Liver (tissue), 9 donors: Measurements from ENCODE around the gene FAM234B. TPM values are rescaled to one million over a fixed set of nuclear protein-coding genes. Genes with fewer than 3 reads are reported as not detected.
A peak's percentile ranks its signal among the peaks of the same experiment; 100 is the strongest.

Source experiments
- DNase-seq: peaks from one replicate; pipeline ENCODE4 v3.0.0-alpha.2; 2017; ENCODE audit warnings: low spot score
- H3K27ac ChIP-seq, 2 donors: one replicate each; pipeline ENCODE4 v1.7.0; 2013; ENCODE audit warnings: inconsistent platforms in 2 of 2, low read length in 2 of 2, control low read depth in 1 of 2, low read depth in 1 of 2, mild to moderate bottlenecking in 1 of 2
- H3K27me3 ChIP-seq, 4 donors: one replicate each; pipeline versions ENCODE4 v1.6.1 to v1.7.0; 2013; ENCODE audit warnings: low read length in 3 of 4, inconsistent platforms in 1 of 4, mild to moderate bottlenecking in 1 of 4, moderate library complexity in 1 of 4; ENCODE audit not compliant: control insufficient read depth in 4 of 4, insufficient read depth in 4 of 4
- H3K36me3 ChIP-seq, 4 donors: one replicate each; pipeline versions ENCODE4 v1.6.1 to v1.7.0; 2013; ENCODE audit warnings: low read length in 3 of 4, mild to moderate bottlenecking in 3 of 4, low read depth in 1 of 4, moderate library complexity in 1 of 4; ENCODE audit not compliant: control insufficient read depth in 4 of 4, insufficient read depth in 3 of 4
- H3K4me1 ChIP-seq, 4 donors: one replicate each; pipeline versions ENCODE4 v1.6.1 to v1.7.0; 2013; ENCODE audit warnings: low read length in 3 of 4, mild to moderate bottlenecking in 3 of 4, moderate library complexity in 1 of 4; ENCODE audit not compliant: control insufficient read depth in 4 of 4, insufficient read depth in 4 of 4
- H3K4me3 ChIP-seq, 3 donors: one replicate each; pipeline versions ENCODE4 v1.6.1 to v1.7.0; 2013; ENCODE audit warnings: low read length in 3 of 3, control low read depth in 1 of 3, low read depth in 1 of 3, mild to moderate bottlenecking in 1 of 3
- H3K9ac ChIP-seq, 2 donors: one replicate each; pipeline ENCODE4 v1.7.0; 2013; ENCODE audit warnings: low read length in 2 of 2, mild to moderate bottlenecking in 2 of 2, moderate library complexity in 2 of 2, control low read depth in 1 of 2, low read depth in 1 of 2
- H3K9me3 ChIP-seq, 4 donors: one replicate each; pipeline versions ENCODE4 v1.6.1 to v1.7.0; 2013; ENCODE audit warnings: low read length in 3 of 4; ENCODE audit not compliant: control insufficient read depth in 4 of 4
- CTCF ChIP-seq: fragments of 150-350 bp; IDR thresholded peaks from 2 replicates; pipeline ENCODE4 v1.5.1; 2017; ENCODE audit warnings: improper control_type of control experiment, low read depth, low read length; ENCODE audit not compliant: missing input control
- EGR1 ChIP-seq, 2 donors: IDR thresholded peaks; 2 replicates each; pipeline ENCODE4 v1.6.1; 2016 to 2018; ENCODE audit warnings: antibody characterized with exemption in 2 of 2, low read depth in 2 of 2
- FOXA1 ChIP-seq: IDR thresholded peaks from 2 replicates; pipeline ENCODE4 v1.6.1; 2016; ENCODE audit warnings: antibody characterized with exemption
- FOXA2 ChIP-seq: IDR thresholded peaks from 2 replicates; pipeline ENCODE4 v1.6.1; 2016; ENCODE audit warnings: antibody characterized with exemption
- GABPA ChIP-seq, 2 donors: IDR thresholded peaks in 1 of 2; conservative IDR thresholded peaks in 1 of 2; 2 replicates each; pipeline ENCODE4 v1.6.1; 2016; ENCODE audit warnings: antibody characterized with exemption in 2 of 2, mild to moderate bottlenecking in 1 of 2, moderate library complexity in 1 of 2
- HNF4A ChIP-seq, 2 donors: conservative IDR thresholded peaks; 2 replicates each; pipeline ENCODE4 v1.6.1; 2016; ENCODE audit warnings: antibody characterized with exemption in 2 of 2, mild to moderate bottlenecking in 2 of 2
- HNF4G ChIP-seq: IDR thresholded peaks from 2 replicates; pipeline ENCODE4 v1.6.1; 2016; ENCODE audit warnings: antibody characterized with exemption
- JUND ChIP-seq, 2 donors: IDR thresholded peaks; 2 replicates each; pipeline ENCODE4 v1.6.1; 2016; ENCODE audit warnings: antibody characterized with exemption in 2 of 2
- NR2F2 ChIP-seq: IDR thresholded peaks from 2 replicates; pipeline ENCODE4 v1.6.1; 2016; ENCODE audit warnings: antibody characterized with exemption
- RAD21 ChIP-seq, 2 donors: IDR thresholded peaks; 2 replicates each; pipeline ENCODE4 v1.6.1; 2016; ENCODE audit warnings: antibody characterized with exemption in 2 of 2, mild to moderate bottlenecking in 2 of 2
- RXRA ChIP-seq, 2 donors: IDR thresholded peaks; 2 replicates each; pipeline ENCODE4 v1.6.1; 2017 to 2018; ENCODE audit warnings: antibody characterized with exemption in 2 of 2, mild to moderate bottlenecking in 1 of 2
- SP1 ChIP-seq: IDR thresholded peaks from 2 replicates; pipeline ENCODE4 v1.6.1; 2018; ENCODE audit warnings: antibody characterized with exemption, mild to moderate bottlenecking
- TAF1 ChIP-seq: conservative IDR thresholded peaks from 2 replicates; pipeline ENCODE4 v1.6.1; 2016; ENCODE audit warnings: antibody characterized with exemption, mild to moderate bottlenecking
- YY1 ChIP-seq: IDR thresholded peaks from 2 replicates; pipeline ENCODE4 v1.6.1; 2016; ENCODE audit warnings: antibody characterized with exemption, mild to moderate bottlenecking
- WGBS: extraction: QIAGEN DNeasy Blood & Tissue Kit; methylation state at CpG from one replicate; pipeline ENCODE4 v1.1.7; 2013; 5-methylcytosine and 5-hydroxymethylcytosine counted together
- polyA plus RNA-seq, 2 donors: library from polyadenylated mRNA; stranded (reverse) in 1 of 2; unstranded in 1 of 2; fragments of 200-250 nt in 1 of 2; fragments of >200 nt in 1 of 2; fragmentation: Nextera tagmentation in 1 of 2; extraction: Ambion mirVana in 1 of 2; gene quantifications; one replicate each; pipeline versions ENCODE4 v1.2.1 to v1.2.3, GENCODE V29; 2013 to 2015
- total RNA-seq, 2 donors: library from RNA; depleted of rRNA; stranded (reverse); fragments of >200 nt; gene quantifications; one replicate each; pipeline ENCODE4 v1.2.3, GENCODE V29; 2014
- TF ChIP-seq, protein P1 (sequence below): IDR thresholded peaks from 2 replicates; pipeline ENCODE4 v1.6.1; 2016; ENCODE audit warnings: antibody characterized with exemption
- TF ChIP-seq, protein P2 (sequence below): IDR thresholded peaks from 2 replicates; pipeline ENCODE4 v1.6.1; 2016; ENCODE audit warnings: antibody characterized with exemption
- TF ChIP-seq, protein P3 (sequence below): IDR thresholded peaks from 2 replicates; pipeline ENCODE4 v1.6.1; 2016; ENCODE audit warnings: antibody characterized with exemption, mild to moderate bottlenecking
- TF ChIP-seq, protein P4 (sequence below): IDR thresholded peaks from 2 replicates; pipeline ENCODE4 v1.6.1; 2016; ENCODE audit warnings: antibody characterized with exemption
- donor health status: healthy.
- donor health status: healthy.
- donor health status: healthy.
- donor health status: healthy.
- donor health status: healthy.

Gene FAM234B
- total and polyA plus RNA-seq, 4 donors, result 1.7 to 8.0 (median 3.2) TPM

- TF ChIP-seq, protein P1, sequence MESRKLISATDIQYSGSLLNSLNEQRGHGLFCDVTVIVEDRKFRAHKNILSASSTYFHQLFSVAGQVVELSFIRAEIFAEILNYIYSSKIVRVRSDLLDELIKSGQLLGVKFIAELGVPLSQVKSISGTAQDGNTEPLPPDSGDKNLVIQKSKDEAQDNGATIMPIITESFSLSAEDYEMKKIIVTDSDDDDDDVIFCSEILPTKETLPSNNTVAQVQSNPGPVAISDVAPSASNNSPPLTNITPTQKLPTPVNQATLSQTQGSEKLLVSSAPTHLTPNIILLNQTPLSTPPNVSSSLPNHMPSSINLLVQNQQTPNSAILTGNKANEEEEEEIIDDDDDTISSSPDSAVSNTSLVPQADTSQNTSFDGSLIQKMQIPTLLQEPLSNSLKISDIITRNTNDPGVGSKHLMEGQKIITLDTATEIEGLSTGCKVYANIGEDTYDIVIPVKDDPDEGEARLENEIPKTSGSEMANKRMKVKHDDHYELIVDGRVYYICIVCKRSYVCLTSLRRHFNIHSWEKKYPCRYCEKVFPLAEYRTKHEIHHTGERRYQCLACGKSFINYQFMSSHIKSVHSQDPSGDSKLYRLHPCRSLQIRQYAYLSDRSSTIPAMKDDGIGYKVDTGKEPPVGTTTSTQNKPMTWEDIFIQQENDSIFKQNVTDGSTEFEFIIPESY, result no peak
These were observed 55.8 kb downstream of the FAM234B start (continued) for GRCh38 chr12:13099844-13100604.

- H3K9me3 ChIP-seq, result no peaks in the 10 kb centered on the region
- 19% methylated on average over 6 of the region's 6 CpGs for WGBS
These were observed 56.4 kb downstream of the FAM234B start for GRCh38 chr12:13100605-13100881.

More at GRCh38 chr12:13100605-13100881, 56.4 kb downstream of the FAM234B start:
- TF ChIP-seq EGR1 (IDR thresholded peaks at IDR 0.05; ENCODE audit: low read depth in 2 of 2), result no peak
- TF ChIP-seq RXRA (IDR thresholded peaks at IDR 0.05), result no peak
- no peak for TF ChIP-seq TAF1
- no peak for TF ChIP-seq NR2F2
- TF ChIP-seq, protein P2, sequence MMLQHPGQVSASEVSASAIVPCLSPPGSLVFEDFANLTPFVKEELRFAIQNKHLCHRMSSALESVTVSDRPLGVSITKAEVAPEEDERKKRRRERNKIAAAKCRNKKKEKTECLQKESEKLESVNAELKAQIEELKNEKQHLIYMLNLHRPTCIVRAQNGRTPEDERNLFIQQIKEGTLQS, result no peak
- no peak for TF ChIP-seq HNF4G
- TF ChIP-seq GABPA (IDR thresholded peaks at IDR 0.05 in 1 of 2, conservative IDR thresholded peaks at IDR 0.05 in 1 of 2), result no peak
- TF ChIP-seq CTCF, result no peak
- TF ChIP-seq RAD21 (IDR thresholded peaks at IDR 0.05), result no peak
- no peak for TF ChIP-seq FOXA1
- TF ChIP-seq, protein P3, sequence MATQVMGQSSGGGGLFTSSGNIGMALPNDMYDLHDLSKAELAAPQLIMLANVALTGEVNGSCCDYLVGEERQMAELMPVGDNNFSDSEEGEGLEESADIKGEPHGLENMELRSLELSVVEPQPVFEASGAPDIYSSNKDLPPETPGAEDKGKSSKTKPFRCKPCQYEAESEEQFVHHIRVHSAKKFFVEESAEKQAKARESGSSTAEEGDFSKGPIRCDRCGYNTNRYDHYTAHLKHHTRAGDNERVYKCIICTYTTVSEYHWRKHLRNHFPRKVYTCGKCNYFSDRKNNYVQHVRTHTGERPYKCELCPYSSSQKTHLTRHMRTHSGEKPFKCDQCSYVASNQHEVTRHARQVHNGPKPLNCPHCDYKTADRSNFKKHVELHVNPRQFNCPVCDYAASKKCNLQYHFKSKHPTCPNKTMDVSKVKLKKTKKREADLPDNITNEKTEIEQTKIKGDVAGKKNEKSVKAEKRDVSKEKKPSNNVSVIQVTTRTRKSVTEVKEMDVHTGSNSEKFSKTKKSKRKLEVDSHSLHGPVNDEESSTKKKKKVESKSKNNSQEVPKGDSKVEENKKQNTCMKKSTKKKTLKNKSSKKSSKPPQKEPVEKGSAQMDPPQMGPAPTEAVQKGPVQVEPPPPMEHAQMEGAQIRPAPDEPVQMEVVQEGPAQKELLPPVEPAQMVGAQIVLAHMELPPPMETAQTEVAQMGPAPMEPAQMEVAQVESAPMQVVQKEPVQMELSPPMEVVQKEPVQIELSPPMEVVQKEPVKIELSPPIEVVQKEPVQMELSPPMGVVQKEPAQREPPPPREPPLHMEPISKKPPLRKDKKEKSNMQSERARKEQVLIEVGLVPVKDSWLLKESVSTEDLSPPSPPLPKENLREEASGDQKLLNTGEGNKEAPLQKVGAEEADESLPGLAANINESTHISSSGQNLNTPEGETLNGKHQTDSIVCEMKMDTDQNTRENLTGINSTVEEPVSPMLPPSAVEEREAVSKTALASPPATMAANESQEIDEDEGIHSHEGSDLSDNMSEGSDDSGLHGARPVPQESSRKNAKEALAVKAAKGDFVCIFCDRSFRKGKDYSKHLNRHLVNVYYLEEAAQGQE, result no peak
- TF ChIP-seq HNF4A (conservative IDR thresholded peaks at IDR 0.05), result no peak
- TF ChIP-seq, protein P1, result no peak
- no peak for TF ChIP-seq FOXA2
- TF ChIP-seq JUND (IDR thresholded peaks at IDR 0.05), result no peak
- TF ChIP-seq SP1, result no peak
- TF ChIP-seq, protein P4, sequence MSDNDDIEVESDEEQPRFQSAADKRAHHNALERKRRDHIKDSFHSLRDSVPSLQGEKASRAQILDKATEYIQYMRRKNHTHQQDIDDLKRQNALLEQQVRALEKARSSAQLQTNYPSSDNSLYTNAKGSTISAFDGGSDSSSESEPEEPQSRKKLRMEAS, result no peak
- no peak for TF ChIP-seq YY1
- DNase-seq, result no peak
- Histone ChIP-seq H3K27me3 (no peaks in the 10 kb centered on the region), H3K4me1 (peaks cover 0 to 13% (median 5%) of the 10 kb centered on the region in 4 donors), H3K36me3 (no peaks in the 10 kb centered on the region), H3K27ac (peak overlapping the region; percentile 46 to 74), H3K9ac (peak overlapping the region in 1 of 2 donors; percentile 55), H3K4me3 (no peak overlapping the region)
